Measurements from ENCODE around the gene ATG2B.

The ATG2B gene

GRCh38 chr14:96235426-96235825 lies 127.7 kb downstream of the ATG2B start:
- H3K4me3 Mint-ChIP-seq = no peak overlapping the region
- no peak overlapping the region for H3K27ac Mint-ChIP-seq (ENCODE audit: low read depth)
- ATAC-seq (replicated peaks; ENCODE audit: extremely low read depth, poor library complexity, severe bottlenecking) (no peak), DNase-seq (ENCODE audit: low spot score in 2 of 2) (no peak)
- H3K4me1 Mint-ChIP-seq = no peaks in the 10 kb centered on the region
- no peaks in the 10 kb centered on the region for H3K27me3 Mint-ChIP-seq
- no peaks in the 10 kb centered on the region for H3K9me3 Mint-ChIP-seq
- no peaks in the 10 kb centered on the region for H3K36me3 Mint-ChIP-seq (ENCODE audit: insufficient read depth)

GRCh38 chr14:96233661-96234060 lies 129.5 kb downstream of the ATG2B start:
- Mint-ChIP-seq H3K36me3 (ENCODE audit: insufficient read depth) (no peaks in the 10 kb centered on the region), H3K4me3 (no peak overlapping the region), H3K27ac (ENCODE audit: low read depth) (no peak overlapping the region), H3K9me3 (no peaks in the 10 kb centered on the region), H3K4me1 (no peaks in the 10 kb centered on the region), H3K27me3 (peaks cover 9% of the 10 kb centered on the region)
- ATAC-seq (replicated peaks; ENCODE audit: extremely low read depth, poor library complexity, severe bottlenecking) = no peak
- DNase-seq (ENCODE audit: low spot score in 2 of 2) = no peak

DNA sequence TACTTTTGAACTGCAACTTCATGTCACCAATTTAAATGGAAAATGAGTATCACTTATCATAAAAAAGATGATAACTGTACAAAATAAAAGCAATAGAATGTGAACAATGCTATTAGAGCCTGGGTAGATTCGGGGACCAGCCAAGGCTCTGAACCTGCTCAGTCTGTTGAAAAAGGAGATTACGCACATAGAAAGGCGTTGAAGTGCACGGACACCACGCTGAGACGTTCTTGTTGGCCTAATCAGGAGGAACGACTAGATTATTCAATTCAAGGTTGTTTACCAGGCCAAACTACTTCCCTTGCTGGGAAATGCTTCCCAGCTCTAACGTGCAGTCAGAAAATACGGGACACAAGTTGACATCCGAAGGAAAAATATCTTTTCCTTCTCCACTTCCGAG lies 130.6 kb downstream of the ATG2B start:
- H3K27ac Mint-ChIP-seq (ENCODE audit: low read depth) = no peak overlapping the region
- H3K4me1 Mint-ChIP-seq = no peaks in the 10 kb centered on the region
- DNase-seq (ENCODE audit: low spot score in 2 of 2) = no peak
- no peak overlapping the region for H3K4me3 Mint-ChIP-seq
- peaks cover 18% of the 10 kb centered on the region for H3K27me3 Mint-ChIP-seq
- no peaks in the 10 kb centered on the region for H3K36me3 Mint-ChIP-seq (ENCODE audit: insufficient read depth)
- ATAC-seq (replicated peaks; ENCODE audit: extremely low read depth, poor library complexity, severe bottlenecking) = no peak
- no peaks in the 10 kb centered on the region for H3K9me3 Mint-ChIP-seq

DNA sequence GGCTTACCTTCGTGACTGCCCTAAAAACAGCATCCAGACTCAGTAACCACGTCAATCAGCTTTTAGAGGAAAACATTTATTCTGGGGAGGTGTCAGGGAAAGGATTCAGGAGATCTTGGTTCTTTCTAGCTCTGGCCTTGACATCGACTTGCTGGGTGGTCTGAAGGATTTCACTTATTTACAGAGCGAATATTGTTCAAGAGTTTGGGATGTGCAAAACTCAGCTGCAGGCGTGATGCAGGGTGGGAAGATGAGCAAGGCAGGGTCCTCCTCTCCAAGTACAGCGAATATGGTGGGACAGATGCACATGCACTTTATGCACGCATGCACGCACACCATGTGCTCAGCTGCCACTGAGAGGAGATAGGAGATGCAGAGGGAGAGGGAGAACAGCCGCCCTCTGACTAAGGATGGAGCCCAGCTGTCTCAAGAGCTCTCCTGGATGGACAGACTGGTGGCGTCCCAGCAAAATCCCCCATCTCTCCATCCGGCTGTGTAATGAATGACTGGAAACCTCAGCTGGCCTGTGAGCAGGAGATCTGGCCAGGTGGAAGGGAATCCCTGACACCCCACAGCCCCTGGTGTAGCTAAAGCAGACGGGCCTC lies 131.5 kb downstream of the ATG2B start:
- Mint-ChIP-seq H3K4me3 (no peak overlapping the region), H3K27ac (ENCODE audit: low read depth) (no peak overlapping the region), H3K9me3 (no peaks in the 10 kb centered on the region), H3K4me1 (no peaks in the 10 kb centered on the region), H3K36me3 (ENCODE audit: insufficient read depth) (no peaks in the 10 kb centered on the region), H3K27me3 (peaks cover 18% of the 10 kb centered on the region)
- ATAC-seq (replicated peaks; ENCODE audit: extremely low read depth, poor library complexity, severe bottlenecking) (no peak), DNase-seq (ENCODE audit: low spot score in 2 of 2) (no peak)

DNA sequence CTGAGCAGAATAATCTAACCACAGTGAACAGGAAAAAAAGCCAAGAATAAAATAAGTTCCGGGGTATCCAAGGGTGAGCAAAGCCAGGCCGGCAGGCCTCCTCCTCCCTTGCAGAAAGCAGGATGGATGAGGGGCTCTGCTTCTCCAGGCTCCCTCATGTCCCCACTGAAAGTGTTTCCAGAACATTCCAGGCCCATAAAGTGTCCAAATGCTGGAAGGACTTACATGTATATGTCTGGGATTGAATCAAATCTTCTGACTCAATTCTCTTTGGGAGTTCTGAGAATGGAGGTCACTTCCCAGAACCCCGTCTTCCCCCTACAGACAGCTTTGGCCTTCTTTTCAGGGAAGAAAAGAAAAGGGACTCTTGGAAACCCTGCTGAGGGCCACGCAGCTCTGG lies 132.1 kb downstream of the ATG2B start:
- Mint-ChIP-seq H3K27ac (ENCODE audit: low read depth) (no peak overlapping the region), H3K36me3 (ENCODE audit: insufficient read depth) (no peaks in the 10 kb centered on the region), H3K27me3 (peaks cover 19% of the 10 kb centered on the region), H3K9me3 (no peaks in the 10 kb centered on the region), H3K4me1 (no peaks in the 10 kb centered on the region), H3K4me3 (no peak overlapping the region)
- no peak for ATAC-seq (replicated peaks; ENCODE audit: extremely low read depth, poor library complexity, severe bottlenecking)
- DNase-seq (ENCODE audit: low spot score in 2 of 2) = no peak

DNA sequence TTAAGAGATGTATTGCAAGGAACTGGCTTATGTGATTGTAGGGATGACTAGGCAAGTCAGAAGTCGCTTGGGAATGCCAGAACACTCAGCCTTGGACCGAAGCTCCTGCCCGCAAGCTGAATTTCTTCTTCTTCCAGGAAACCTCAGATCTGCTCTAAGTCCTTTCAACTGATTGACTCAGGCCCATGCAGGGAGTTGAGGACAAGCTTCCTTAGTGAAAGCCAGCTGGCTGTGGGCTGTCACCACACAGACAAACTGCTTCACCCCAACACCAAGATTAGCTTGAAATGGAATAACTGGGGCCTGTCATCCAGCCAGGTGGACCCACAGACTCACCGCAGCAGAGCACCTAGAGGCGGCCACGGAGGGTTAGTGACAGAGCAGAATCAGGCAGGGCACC lies 133.8 kb downstream of the ATG2B start:
- H3K9me3 Mint-ChIP-seq = no peaks in the 10 kb centered on the region
- ATAC-seq (replicated peaks; ENCODE audit: extremely low read depth, poor library complexity, severe bottlenecking) = no peak
- no peak overlapping the region for H3K27ac Mint-ChIP-seq (ENCODE audit: low read depth)
- DNase-seq (ENCODE audit: low spot score in 2 of 2) = no peak
- H3K27me3 Mint-ChIP-seq = peaks cover 36% of the 10 kb centered on the region
- H3K4me3 Mint-ChIP-seq = no peak overlapping the region
- H3K36me3 Mint-ChIP-seq (ENCODE audit: insufficient read depth) = no peaks in the 10 kb centered on the region
- H3K4me1 Mint-ChIP-seq = no peaks in the 10 kb centered on the region
